Activated gamma-delta T cell treated with anti-CD3 and anti-CD28 coated beads, Interleukin-2, amount 50 U/mL, for 16 hours (primary cell): ENCODE results near the gene RBX1.
A peak's percentile ranks its signal among the peaks of the same experiment; 100 is the strongest.

ENCODE experiments used
- DNase-seq: peaks from one replicate; pipeline ENCODE4 v3.0.0-alpha.2; 2020; ENCODE audit warnings: low read depth

Gene RBX1

DNA sequence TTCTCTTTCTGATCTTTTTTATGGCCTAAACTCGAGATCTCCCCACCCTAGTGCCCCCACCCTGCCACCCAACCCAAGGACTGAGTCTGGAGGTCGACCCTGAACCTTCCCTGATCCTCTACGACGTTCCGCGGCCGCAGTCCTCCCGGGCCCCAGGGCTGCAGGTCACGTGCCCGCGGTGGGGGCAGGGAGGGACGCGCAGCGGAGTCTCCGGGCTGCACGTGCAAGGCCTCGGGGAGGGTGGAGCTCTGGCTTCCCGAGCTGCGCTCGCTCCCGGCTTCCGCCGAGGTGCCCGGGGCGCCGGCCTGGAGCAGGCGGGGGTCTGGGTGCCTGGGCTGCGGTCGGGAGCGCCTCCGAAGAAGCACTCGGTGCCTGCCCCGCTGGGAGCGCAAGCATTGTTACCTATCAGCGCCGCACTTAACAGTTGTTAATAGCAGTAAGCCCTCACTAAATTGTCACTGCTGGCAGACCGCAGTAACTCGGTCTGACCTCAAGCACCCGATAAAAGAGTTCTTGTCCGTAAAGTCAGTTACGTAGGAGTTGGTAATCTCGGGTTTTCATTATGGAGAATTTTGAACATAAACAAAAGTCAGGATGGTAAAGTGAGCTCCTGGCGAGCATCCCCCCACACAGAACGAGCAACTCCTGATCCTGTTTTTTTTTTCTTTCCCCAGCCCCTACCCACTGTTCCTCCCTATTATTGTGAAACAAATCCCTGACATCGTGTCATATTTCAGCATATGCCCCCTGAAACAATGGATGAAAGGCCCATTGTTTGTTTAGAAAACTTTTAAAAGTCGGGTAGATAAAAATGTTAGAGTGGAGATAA is 71.5 kb downstream of the RBX1 start:
- peak; percentile 45 for DNase-seq
